ENCODE measurements around the gene FAF1. TPM values are rescaled to one million over a fixed set of nuclear protein-coding genes. Genes with fewer than 3 reads are reported as not detected.

FAF1 gene
- total and polyA plus RNA-seq, 2 of the 8 experiments (the other 6 are each of a cell fraction or from before 2014, with no cell fraction given): 10.8 to 65.9 TPM

DNA sequence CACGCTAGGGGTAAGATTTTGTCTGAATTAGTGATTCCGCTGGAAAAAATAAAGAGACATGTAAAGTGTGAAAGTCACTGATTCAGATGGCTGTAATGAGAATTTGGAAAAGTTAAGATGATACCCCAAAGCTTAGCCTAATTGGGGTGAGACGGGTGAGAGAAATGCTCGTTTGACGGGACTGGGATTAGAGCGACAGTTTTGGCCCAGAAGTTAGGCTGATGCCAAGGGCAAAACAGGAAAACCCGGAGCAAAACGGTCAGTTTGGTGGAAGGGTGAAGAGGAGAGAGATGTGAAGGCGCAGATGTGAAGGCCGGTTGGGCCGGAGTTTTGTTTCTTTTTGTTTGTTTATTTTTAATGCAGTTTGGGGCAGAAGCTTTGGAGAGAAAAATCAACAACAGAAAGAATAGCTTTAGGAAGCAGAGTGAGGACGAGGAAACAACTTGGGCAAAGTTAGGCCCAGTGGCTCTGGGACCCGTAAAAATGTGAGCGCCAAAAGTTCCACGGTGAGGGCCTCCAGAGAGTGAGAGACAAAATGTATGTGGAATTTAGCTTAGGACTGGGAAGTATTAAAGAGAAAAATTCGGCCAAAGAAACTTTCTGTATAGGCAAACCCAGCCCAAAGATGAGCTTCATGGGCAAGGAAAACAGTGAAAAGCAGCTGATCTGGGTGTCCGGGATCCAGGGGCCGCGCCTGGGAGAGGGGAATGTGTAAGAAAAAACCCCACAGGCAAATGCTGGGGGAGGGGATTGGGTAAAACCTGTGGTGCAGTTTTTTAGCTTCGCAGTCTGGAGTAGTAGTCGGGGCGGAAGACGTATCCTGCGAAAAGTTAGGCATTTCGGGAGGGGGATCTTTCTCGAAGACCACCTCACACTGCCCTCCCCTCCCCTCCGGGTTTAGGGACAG is 538.0 kb downstream of the FAF1 start:
- Histone ChIP-seq H3K27me3 (replicated peaks in 1 of 4; ENCODE audit: control insufficient read depth in 3 of 4, extremely low read depth in 1 of 4, insufficient read depth in 3 of 4, low read length in 3 of 4) (peaks cover 98 to 100% (median 99%) of the 10 kb centered on the region in 4 experiments), H2BK12ac (ENCODE audit: low read depth, low read length) (no peak overlapping the region), H3K79me2 (ENCODE audit: control insufficient read depth in 1 of 2, insufficient read depth in 2 of 2, low read length in 2 of 2) (no peaks in the 10 kb centered on the region), H4K8ac (ENCODE audit: extremely low read depth, insufficient read depth, low read length) (no peak overlapping the region), H2BK5ac (ENCODE audit: low read depth, low read length) (no peak overlapping the region), H3K9me3 (ENCODE audit: insufficient read depth in 2 of 2, low read depth in 1 of 2, low read length in 1 of 2) (no peaks in the 10 kb centered on the region; a peak in 1 of 4 replicates), H3K56ac (replicated peaks; ENCODE audit: insufficient read length, low read depth, low read length) (no peak overlapping the region), H2BK20ac (ENCODE audit: low read length) (no peak overlapping the region), H3K14ac (ENCODE audit: insufficient read length) (no peak overlapping the region), H2BK15ac (ENCODE audit: low read length) (no peak overlapping the region), H3K36me3 (ENCODE audit: control insufficient read depth in 2 of 4, insufficient read depth in 4 of 4, low read length in 3 of 4) (peaks cover 0 to 13% (median 0%) of the 10 kb centered on the region in 4 experiments; a peak in 1 of 8 replicates), H2AFZ (ENCODE audit: low read length) (no peak overlapping the region), H4K20me1 (replicated peaks in 1 of 2; ENCODE audit: control insufficient read depth in 1 of 2, insufficient read depth in 2 of 2, low read length in 2 of 2) (peaks cover 19 to 39% of the 10 kb centered on the region in 2 experiments), H2BK120ac (replicated peaks; ENCODE audit: low read depth, low read length) (no peak overlapping the region), H2AK5ac (ENCODE audit: low read depth, low read length) (no peak overlapping the region), H4K5ac (ENCODE audit: insufficient read length, low read depth, low read length) (no peak overlapping the region), H3K9ac (replicated peaks in 1 of 4; ENCODE audit: extremely low read depth in 1 of 4, low read depth in 3 of 4, low read length in 3 of 4) (no peak overlapping the region), H3K4ac (replicated peaks; ENCODE audit: insufficient read length, low read depth, low read length) (no peak overlapping the region), H3K23ac (ENCODE audit: insufficient read length) (peak overlapping the region; percentile 6), H3K23me2 (ENCODE audit: low read depth, low read length) (peaks cover 14% of the 10 kb centered on the region; the same call in 1 of the 2 replicates), H4K91ac (replicated peaks; ENCODE audit: insufficient read length, low read length) (no peak overlapping the region), H3K4me1 (replicated peaks in 1 of 4; ENCODE audit: control insufficient read depth in 3 of 4, insufficient read depth in 4 of 4, low read length in 3 of 4) (peaks cover 4 to 24% (median 17%) of the 10 kb centered on the region in 4 experiments; a peak in 6 of 7 replicates), H3K18ac (ENCODE audit: extremely low read depth, low read length) (no peak overlapping the region), H3K4me3 (ENCODE audit: extremely low read depth in 1 of 4, insufficient read depth in 2 of 4, low read depth in 3 of 4, low read length in 4 of 4) (peak overlapping the region; percentile 20 to 56 (median 34); a peak in 5 of 8 replicates), H3K4me2 (ENCODE audit: insufficient read depth in 1 of 2, low read depth in 2 of 2, low read length in 2 of 2) (peak overlapping the region; percentile 73 to 77), H3K27ac (ENCODE audit: low read depth, low read length) (no peak overlapping the region), H3K79me1 (ENCODE audit: low read depth, low read length) (no peaks in the 10 kb centered on the region)
- CTCF ChIA-PET (ENCODE audit: partially characterized antibody): interaction anchor here (0.9 to 7.4 kb wide), 7 partner anchors 8 to 646 kb away, joined by 3 to 32 read pairs (median 4); no protein-coding TSS in a partner anchor
- POLR2A ChIA-PET (ENCODE audit: partially characterized antibody): no interaction called here
- FAIRE-seq (no peak), DNase-seq (ENCODE audit: low read depth in 1 of 2, low spot score in 2 of 2) (peak in 1 of 2 experiments; percentile 59)
- TF ChIP-seq SUZ12 (IDR thresholded peaks at IDR 0.05; ENCODE audit: low read length) (peak; percentile 35; the same call in 1 of the 2 replicates), CBX8 (IDR thresholded peaks at IDR 0.05; ENCODE audit: borderline replicate concordance, low read depth, low read length) (peak; percentile 98; the same call in 1 of the 2 replicates), KDM4A (IDR thresholded peaks at IDR 0.05; ENCODE audit: low read depth, low read length, severe bottlenecking) (no peak), RNF2 (IDR thresholded peaks at IDR 0.05; ENCODE audit: borderline replicate concordance, low read depth, low read length, missing control alignments, poor library complexity, severe bottlenecking) (peak; percentile 67)
- 11% methylated on average over 27 of the region's 27 CpGs; no CpG with 5 or more reads in 1 of the 2 experiments for WGBS, 2 experiments (ENCODE audit: extremely low coverage in 1 of 2, insufficient coverage in 1 of 2, insufficient read length in 1 of 2, insufficient replicate concordance in 2 of 2, low coverage in 1 of 2, low lambda C conversion rate in 2 of 2, missing lambda C conversion rate in 1 of 2)

Measured in H1 (cell line).